Fibroblast of upper back skin (primary cell): ENCODE data around the gene DENND1A.

Source experiments
- DNase-seq: peaks from one replicate; pipeline ENCODE4 v3.0.0-alpha.2; 2013

DENND1A gene

GRCh38 chr9:123377211-123377971 lies 552.5 kb downstream of the DENND1A start:
- DNase-seq: no peak

- DNase-seq: no peak
Measured at GRCh38 chr9:123376218-123377071, 553.5 kb downstream of the DENND1A start.

- peak; percentile 54 for DNase-seq
Measured at GRCh38 chr9:123375469-123376132, 554.3 kb downstream of the DENND1A start.

GRCh38 chr9:123373946-123374345 lies 556.0 kb downstream of the DENND1A start:
- DNase-seq: no peak

- no peak for DNase-seq
Measured at GRCh38 chr9:123373447-123373923, 556.4 kb downstream of the DENND1A start.

DNA sequence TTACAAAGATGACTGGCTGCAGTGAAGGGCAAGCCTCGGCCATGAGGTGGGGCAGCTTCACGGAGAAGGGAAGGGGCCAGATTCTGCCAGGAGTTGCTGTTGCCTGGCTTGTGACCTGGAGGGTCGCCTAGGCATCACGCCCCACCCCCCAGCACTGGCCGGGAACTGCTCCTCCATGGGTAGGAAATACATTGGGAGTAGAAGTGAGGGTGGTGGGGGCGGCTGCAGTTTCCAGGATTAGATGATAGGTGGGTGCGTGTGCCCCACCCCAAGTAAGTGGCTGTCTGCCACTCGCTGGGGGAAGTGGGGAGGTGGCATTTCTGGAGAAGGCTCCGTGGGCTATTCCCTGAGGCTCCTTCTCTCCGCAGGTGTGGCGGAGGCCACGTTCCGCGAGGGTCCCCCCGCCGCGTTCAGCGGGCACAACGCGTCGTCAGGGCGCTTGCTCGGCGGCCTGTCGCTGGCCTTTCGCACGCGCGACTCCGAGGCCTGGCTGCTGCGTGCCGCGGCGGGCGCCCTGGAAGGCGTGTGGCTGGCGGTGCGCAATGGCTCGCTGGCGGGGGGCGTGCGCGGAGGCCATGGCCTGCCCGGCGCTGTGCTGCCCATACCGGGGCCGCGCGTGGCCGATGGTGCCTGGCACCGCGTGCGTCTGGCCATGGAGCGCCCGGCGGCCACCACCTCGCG lies 557.0 kb downstream of the DENND1A start:
- no peak for DNase-seq

GRCh38 chr9:123371805-123372590 lies 557.9 kb downstream of the DENND1A start:
- no peak for DNase-seq

DNA sequence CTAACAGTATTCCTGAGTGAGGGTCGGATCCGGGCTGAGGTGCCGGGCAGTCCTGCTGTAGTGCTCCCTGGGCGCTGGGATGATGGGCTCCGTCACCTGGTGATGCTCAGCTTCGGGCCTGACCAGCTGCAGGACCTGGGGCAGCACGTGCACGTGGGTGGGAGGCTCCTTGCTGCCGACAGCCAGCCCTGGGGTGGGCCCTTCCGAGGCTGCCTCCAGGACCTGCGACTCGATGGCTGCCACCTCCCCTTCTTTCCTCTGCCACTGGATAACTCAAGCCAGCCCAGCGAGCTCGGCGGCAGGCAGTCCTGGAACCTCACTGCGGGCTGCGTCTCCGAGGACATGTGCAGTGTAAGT lies 558.7 kb downstream of the DENND1A start:
- DNase-seq: no peak

DNA sequence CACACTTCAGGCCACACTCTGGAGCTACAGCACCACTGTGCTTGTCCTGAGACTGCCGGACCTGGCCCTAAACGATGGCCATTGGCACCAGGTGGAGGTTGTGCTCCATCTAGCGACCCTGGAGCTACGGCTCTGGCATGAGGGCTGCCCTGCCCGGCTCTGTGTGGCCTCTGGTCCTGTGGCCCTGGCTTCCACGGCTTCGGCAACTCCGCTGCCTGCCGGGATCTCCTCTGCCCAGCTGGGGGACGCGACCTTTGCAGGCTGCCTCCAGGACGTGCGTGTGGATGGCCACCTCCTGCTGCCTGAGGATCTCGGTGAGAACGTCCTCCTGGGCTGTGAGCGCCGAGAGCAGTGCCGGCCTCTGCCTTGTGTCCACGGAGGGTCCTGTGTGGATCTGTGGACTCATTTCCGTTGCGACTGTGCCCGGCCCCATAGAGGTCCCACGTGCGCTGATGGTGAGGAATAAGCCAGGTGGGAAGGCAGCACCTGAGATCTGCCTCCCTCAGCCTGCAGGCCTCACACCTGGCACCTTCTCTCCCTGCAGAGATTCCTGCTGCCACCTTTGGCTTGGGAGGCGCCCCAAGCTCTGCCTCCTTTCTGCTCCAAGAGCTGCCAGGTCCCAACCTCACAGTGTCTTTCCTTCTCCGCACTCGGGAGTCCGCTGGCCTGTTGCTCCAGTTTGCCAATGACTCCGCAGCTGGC lies 559.2 kb downstream of the DENND1A start:
- DNase-seq: no peak

DNA sequence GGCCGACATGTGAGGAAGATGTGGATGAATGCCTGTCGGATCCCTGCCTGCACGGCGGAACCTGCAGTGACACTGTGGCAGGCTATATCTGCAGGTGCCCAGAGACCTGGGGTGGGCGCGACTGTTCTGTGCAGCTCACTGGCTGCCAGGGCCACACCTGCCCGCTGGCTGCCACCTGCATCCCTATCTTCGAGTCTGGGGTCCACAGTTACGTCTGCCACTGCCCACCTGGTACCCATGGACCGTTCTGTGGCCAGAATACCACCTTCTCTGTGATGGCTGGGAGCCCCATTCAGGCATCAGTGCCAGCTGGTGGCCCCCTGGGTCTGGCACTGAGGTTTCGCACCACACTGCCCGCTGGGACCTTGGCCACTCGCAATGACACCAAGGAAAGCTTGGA lies 559.8 kb downstream of the DENND1A start:
- DNase-seq: no peak

- no peak for DNase-seq
Measured at GRCh38 chr9:123369296-123369695, 560.6 kb downstream of the DENND1A start.

- no peak for DNase-seq
Measured at GRCh38 chr9:123368536-123369153, 561.3 kb downstream of the DENND1A start.

DNA sequence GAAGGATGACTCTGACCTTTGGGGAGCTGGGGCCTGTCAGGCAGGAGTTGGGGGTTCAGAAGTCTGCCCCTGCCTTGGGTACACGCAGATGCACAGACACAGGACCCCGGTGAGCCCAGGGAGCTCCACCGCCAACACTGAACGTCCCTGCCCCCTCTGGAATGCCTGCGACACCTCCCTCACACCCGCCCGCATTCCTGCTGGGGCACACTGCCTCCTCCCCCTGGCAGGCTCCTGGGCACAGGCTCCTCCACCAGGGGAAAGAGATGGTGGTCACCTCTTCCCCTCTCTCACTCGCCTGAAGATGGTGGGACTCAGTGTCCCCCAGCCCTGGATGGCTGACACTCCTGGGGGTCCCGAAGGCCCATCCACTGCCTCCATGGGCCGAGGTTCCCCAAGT lies 561.9 kb downstream of the DENND1A start:
- DNase-seq: no peak

DNA sequence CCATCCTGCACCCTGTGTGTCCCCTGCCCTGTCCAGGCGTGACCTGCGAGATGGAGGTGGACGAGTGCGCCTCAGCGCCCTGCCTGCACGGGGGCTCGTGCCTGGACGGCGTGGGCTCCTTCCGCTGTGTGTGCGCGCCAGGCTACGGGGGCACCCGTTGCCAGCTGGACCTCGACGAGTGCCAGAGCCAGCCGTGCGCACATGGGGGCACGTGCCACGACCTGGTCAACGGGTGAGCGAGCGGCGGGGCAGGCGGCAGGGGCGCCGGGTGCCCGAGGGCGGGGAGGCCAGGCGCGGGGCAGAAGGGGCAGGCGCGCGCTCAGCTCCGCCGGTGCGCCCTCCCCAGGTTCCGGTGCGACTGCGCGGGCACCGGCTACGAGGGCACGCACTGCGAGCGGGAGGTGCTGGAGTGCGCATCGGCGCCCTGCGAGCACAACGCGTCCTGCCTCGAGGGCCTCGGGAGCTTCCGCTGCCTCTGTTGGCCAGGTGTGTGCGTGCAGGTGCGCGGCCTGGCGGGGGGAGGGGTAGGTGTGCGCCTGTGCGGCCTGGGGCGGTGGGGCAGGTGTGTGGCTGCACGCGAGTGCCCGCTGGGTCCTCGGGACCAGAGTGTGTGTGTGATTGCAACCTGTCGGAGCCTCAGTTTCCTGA lies 563.9 kb downstream of the DENND1A start:
- DNase-seq: no peak

- no peak for DNase-seq
Measured at GRCh38 chr9:123365287-123365880, 564.5 kb downstream of the DENND1A start.

DNA sequence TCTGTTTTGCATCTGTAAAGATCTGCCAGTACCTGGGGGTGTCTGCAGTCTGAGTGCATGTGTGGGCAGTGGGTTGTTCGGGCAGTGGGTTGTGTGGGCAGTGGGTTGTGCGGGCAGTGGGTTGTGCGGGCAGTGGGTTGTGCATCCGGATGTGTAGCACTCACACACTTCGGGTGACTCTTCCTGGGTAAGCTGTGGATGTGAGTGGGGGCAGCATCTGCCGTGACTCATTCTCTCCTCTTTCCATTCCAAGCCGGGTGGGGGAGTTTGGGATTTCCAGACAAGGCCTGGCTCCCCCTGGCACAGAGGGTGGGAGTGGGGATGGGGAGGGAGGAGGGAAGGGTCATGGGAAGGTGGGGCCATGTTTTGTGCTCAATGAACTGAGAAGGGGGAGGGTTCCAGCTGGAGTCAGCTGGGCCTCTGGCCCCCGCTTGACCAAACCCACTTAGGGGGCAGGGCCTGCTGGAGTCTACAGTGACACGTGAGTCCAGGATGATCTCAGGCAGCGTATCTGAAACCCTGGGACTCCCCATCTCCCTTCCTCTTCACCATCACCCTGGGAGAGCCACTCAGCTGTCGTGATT lies 565.6 kb downstream of the DENND1A start:
- peak; percentile 54 for DNase-seq

GRCh38 chr9:123362856-123363255 lies 567.1 kb downstream of the DENND1A start:
- no peak for DNase-seq

DNA sequence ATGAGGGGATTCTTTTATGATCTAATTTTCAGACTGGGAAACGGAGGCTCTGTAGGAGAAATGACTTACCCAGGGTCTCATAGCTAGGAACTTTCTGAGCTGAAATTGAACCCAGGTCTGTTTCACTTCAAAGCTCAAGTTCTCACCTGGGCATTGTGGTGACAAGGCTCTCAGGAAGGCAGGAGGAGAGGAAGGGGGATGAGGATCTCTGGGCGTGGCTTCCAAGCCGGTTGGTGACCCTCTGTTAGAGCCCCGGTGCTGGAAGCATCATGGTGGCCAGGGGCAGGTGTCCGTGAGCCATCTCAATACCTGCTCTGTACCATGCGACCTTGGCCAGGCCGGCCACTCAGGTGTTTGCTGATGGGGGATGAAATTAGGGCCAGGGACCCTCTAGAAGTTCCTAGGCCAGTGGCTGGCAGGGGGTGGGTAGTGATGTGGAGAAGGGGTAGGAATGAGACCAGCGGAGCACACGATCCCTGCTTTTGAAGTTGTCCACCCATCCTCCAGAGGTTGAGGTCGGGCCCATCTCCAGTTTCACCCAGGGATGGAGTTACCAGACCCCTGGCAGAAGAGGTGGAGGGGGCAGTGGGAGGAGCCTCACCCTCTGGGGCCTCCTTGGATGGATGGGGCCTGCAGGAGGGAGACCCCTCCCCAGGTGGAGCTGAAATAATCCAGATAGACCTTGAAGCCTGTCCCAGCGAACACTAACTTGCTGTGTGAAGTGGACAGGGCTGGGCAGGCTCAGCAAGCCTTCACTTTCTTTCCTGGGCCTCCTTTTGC lies 568.0 kb downstream of the DENND1A start:
- no peak for DNase-seq
